Adipocyte (in vitro differentiated cells): ENCODE measurements around the gene TMEM132E.

Experiments
- DNase-seq: peaks from one replicate; pipeline ENCODE4 v3.0.0-alpha.2; 2015; ENCODE audit warnings: low read depth
- H3K27me3 ChIP-seq: replicated peaks from 2 replicates; pipeline ENCODE4 v1.7.0; 2013; ENCODE audit warnings: mild to moderate bottlenecking, low read length, moderate library complexity; ENCODE audit not compliant: control insufficient read depth, insufficient read depth
- H3K36me3 ChIP-seq: 2 replicates; pipeline ENCODE4 v1.7.0; 2013; ENCODE audit warnings: low read length, mild to moderate bottlenecking, moderate library complexity; ENCODE audit not compliant: control insufficient read depth, insufficient read depth, severe bottlenecking
- H3K4me1 ChIP-seq: 2 replicates; pipeline ENCODE4 v1.7.0; 2013; ENCODE audit warnings: mild to moderate bottlenecking, low read length, moderate library complexity; ENCODE audit not compliant: control insufficient read depth, insufficient read depth
- H3K4me3 ChIP-seq: 2 replicates; pipeline ENCODE4 v1.7.0; 2013; ENCODE audit warnings: mild to moderate bottlenecking, low read length, moderate library complexity
- H3K9ac ChIP-seq: 2 replicates; pipeline ENCODE4 v1.7.0; 2013; ENCODE audit warnings: mild to moderate bottlenecking, low read length, moderate library complexity
- H3K9me3 ChIP-seq: 2 replicates; pipeline ENCODE4 v1.7.0; 2013; ENCODE audit warnings: mild to moderate bottlenecking, low read length, moderate library complexity; ENCODE audit not compliant: control insufficient read depth

Gene TMEM132E

DNA sequence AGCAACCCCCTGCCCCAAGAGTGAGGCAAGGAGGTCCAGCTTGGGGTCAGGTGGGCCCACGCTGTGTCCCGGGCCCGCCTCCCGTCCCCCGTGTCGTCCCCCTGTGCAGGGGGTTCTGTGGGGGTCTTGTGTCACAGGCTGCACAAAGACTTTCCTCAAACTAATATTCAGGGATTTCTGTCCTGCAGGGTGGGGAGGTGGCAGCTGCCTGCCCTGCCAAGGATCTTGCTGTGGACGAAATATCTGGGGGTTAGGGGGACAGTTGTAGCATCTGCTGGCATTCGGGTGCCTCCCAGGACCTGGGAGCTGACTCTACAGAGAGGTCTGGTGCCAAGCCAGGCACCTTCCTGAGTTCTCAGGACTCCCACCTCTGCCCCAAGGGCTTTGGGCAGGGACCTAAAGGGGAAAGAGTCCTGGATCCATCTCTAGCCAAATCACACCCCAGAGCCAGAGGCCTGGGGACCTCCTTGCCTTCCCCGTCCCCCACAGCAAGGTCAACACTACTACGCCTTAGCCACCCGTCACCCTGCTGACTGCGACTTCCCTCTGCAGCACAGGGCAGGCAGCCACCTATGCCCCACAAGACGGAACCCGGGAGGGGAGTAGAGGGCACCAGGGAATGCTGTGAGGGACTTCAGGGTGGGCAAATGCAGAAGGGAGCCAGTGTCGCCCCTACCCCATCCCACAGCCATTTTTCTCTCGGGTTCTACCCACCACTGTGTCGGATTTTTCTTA, 59.3 kb downstream of the TMEM132E start:
- no peak overlapping the region for H3K4me3 ChIP-seq
- H3K9ac ChIP-seq: no peak overlapping the region
- H3K4me1 ChIP-seq: no peaks in the 10 kb centered on the region
- DNase-seq: no peak
- no peaks in the 10 kb centered on the region for H3K9me3 ChIP-seq
- H3K36me3 ChIP-seq: no peaks in the 10 kb centered on the region
- peaks cover 87% of the 10 kb centered on the region for H3K27me3 ChIP-seq

DNA sequence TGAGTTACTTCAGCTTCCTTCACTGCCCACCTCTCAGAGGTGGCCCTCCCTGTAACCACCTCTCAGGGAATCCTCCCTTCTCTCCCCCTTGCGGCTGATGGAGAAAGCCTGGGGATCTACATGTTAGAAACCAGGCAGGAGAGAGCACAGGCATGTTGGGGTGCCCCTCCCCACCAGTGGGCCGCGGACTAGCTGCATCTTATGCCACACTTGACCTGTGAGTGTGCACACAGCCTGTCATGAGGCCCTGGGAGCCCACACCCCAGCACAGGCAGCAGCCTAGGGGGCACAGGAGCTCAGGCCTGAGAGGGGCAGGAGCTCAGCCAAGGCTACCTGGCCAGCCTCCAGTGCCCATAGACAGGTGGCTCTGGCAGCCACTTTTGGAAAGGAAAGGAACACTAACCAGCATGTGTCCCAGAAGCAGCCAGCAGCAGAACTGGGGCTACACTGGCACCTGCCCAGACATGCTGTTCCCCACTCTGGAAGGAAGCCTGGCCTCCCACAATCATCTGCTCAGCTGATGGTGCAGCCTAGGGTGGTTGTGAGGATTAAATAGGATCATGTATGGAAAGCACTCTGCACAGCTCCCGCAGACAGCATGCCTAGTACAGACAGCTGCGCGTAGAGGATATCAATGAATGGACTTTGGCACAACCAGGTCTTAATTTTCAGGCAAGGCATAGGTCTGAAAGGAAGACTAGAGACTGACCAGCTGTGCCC, 60.5 kb downstream of the TMEM132E start:
- DNase-seq: no peak
- no peaks in the 10 kb centered on the region for H3K4me1 ChIP-seq
- no peaks in the 10 kb centered on the region for H3K36me3 ChIP-seq
- no peak overlapping the region for H3K4me3 ChIP-seq
- H3K9ac ChIP-seq: no peak overlapping the region
- H3K9me3 ChIP-seq: no peaks in the 10 kb centered on the region
- peaks cover 88% of the 10 kb centered on the region for H3K27me3 ChIP-seq

DNA sequence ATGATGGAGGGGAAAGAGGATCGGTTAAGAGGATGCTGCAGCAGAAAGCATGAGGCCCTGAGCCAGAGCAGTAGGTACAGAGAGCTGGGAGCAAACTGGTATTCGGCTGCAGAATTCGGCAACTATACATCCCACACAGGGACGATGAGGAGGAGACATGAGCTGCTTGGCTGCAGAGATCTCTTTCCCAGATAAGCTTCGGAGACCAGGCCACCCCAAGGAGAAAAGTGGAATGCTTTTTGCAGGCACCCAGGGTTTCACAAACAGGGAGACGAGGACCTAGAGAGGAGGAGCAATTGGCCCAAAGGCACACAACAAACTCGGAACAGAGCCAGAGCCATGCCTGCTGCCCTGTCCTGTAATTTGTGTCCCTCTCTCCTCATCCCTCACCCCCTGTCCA, 62.0 kb downstream of the TMEM132E start:
- Histone ChIP-seq H3K27me3 (peaks cover 82% of the 10 kb centered on the region), H3K36me3 (no peaks in the 10 kb centered on the region), H3K9ac (no peak overlapping the region), H3K4me1 (no peaks in the 10 kb centered on the region), H3K4me3 (no peak overlapping the region), H3K9me3 (no peaks in the 10 kb centered on the region)
- DNase-seq: no peak

DNA sequence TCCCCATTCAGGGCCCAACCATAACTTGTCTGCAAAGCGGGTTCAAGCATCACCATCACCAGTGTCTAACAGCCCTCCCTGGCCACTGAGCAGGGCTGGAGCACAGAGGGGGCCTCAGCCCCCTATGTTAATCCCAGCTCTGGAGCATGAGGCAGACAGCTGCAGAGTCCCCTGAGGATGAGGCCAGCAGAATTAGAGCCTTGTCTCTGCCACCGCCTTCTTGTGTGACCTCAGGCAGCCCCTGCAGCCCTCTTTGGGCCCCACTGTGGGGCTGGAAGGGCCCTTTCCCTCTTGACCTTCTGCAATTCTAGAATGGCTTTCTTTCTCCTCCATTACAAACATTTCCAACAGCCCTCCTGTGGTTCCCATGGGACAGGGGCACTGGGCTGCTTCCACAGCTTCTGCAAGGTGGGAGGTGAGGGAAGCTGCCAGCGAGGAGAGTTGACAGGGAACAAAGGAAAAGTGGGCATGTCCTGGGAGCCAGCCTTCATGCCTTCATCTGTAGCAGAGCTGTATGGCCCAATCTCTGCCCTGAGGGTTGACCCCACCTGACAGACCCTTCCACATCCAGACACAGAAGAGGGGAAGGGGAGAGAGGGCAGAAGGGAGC, 65.7 kb downstream of the TMEM132E start:
- no peak for DNase-seq
- Histone ChIP-seq H3K4me1 (no peaks in the 10 kb centered on the region), H3K9me3 (no peaks in the 10 kb centered on the region)

DNA sequence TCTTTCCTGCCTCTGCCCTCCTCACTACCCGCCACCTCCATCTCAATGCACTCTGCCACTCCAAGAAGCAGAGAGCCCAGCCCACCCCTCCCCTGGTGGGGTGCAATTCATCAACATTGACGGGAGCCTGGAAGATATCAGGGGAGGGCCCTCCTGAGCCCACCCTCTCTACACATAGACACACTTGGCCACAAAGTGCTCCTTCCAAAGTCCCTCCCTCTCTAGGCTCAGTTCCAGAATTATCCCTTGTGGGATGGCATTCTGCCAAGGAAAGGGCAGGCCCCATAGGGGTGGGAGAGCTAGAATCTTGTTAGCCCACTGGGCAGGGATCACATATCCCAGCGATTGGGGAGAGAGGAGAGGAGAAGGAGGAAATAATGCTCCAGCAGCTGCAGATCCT, 66.2 kb downstream of the TMEM132E start:
- H3K4me3 ChIP-seq: no peak overlapping the region
- H3K9ac ChIP-seq: no peak overlapping the region
- H3K36me3 ChIP-seq: no peaks in the 10 kb centered on the region
- DNase-seq: no peak
- no peaks in the 10 kb centered on the region for H3K4me1 ChIP-seq
- peaks cover 4% of the 10 kb centered on the region for H3K9me3 ChIP-seq
- H3K27me3 ChIP-seq: peaks cover 50% of the 10 kb centered on the region

More for the DNA sequence above, 65.7 kb downstream of the TMEM132E start:
- Histone ChIP-seq H3K27me3 (peaks cover 48% of the 10 kb centered on the region), H3K36me3 (no peaks in the 10 kb centered on the region), H3K4me3 (no peak overlapping the region), H3K9ac (no peak overlapping the region)

DNA sequence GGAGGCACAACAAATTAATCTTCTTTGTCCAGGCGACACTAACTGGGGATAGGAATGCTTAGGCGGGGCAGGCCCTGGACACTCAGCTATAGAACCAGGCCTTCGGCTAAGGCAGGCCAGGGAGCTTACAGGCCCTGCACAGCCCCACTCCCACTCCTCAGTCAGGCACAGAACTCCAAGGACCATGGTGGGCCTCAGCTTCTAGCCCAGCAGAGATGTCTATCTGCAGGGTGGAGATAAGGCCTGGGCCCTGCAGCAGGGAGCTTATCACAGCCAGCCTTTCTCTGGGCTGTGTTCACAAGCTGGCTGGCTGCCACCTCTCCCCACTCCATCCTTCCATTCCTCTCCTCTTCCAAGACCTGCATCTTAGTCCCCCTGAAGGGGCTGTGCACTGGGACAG, 68.1 kb downstream of the TMEM132E start:
- no peak for DNase-seq
- peaks cover 6% of the 10 kb centered on the region for H3K9me3 ChIP-seq
- H3K4me1 ChIP-seq: no peaks in the 10 kb centered on the region
- H3K36me3 ChIP-seq: no peaks in the 10 kb centered on the region
- H3K9ac ChIP-seq: no peak overlapping the region
- peaks cover 53% of the 10 kb centered on the region for H3K27me3 ChIP-seq
- no peak overlapping the region for H3K4me3 ChIP-seq

DNA sequence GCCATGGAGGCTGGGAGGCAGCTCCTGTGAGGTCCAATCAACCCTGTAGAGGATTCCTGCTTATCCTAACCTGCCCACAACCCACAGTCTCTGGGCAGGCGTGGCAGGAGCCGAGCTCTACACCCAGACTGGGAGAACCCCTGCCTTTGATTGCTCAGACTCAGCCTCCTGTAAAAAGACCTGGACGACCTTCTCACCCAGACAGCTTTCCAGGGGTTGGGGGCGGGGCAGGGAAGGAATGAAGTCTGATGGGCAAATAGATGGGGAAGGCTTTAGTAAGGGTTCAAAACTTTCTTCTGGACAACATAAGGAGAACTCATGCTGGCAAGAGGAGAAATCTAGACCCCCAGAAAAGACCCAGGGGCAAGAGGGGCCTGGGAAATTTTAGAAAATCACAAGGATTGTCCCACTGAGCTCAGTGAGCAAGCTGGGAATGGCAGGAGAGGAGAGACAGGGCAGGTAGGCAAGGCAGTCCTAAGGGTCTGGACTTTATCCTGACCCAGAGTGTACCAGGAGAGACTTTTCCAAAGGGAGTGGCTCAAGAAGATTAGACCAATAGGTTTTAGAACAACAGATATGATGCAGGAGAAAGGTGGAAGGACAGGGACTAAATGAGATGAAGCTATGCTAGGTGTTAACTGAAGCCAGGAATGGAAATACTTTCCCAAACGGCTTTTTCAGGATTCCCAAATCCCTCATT, 70.8 kb downstream of the TMEM132E start:
- Histone ChIP-seq H3K36me3 (no peaks in the 10 kb centered on the region), H3K4me3 (no peak overlapping the region), H3K9me3 (peaks cover 6% of the 10 kb centered on the region), H3K9ac (no peak overlapping the region), H3K4me1 (peaks cover 10% of the 10 kb centered on the region), H3K27me3 (peaks cover 45% of the 10 kb centered on the region)
- no peak for DNase-seq

DNA sequence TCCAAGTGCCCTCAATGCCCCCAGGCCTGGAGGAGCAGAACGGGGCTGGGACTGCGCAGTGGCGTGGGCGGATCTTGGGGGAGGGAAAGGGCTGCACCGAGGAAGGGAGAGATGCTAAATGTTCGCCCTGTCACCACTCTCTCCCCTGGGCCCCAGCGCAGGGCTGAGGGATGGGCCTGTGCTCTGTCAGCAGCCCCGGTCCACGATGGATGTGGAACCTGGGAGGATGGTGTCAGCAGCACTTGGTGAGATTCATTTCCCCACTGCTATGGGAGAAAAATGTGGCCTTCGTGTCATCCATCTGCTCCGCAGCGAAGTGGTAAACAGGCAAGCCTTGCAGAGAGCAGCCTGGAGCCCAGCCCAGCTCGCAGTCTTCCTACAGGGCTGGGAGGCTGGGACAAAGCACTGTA, 72.0 kb downstream of the TMEM132E start:
- H3K4me1 ChIP-seq: peaks cover 15% of the 10 kb centered on the region
- H3K27me3 ChIP-seq: peaks cover 42% of the 10 kb centered on the region
- DNase-seq: no peak
- H3K9ac ChIP-seq: no peak overlapping the region
- peaks cover 6% of the 10 kb centered on the region for H3K9me3 ChIP-seq
- no peaks in the 10 kb centered on the region for H3K36me3 ChIP-seq
- no peak overlapping the region for H3K4me3 ChIP-seq

DNA sequence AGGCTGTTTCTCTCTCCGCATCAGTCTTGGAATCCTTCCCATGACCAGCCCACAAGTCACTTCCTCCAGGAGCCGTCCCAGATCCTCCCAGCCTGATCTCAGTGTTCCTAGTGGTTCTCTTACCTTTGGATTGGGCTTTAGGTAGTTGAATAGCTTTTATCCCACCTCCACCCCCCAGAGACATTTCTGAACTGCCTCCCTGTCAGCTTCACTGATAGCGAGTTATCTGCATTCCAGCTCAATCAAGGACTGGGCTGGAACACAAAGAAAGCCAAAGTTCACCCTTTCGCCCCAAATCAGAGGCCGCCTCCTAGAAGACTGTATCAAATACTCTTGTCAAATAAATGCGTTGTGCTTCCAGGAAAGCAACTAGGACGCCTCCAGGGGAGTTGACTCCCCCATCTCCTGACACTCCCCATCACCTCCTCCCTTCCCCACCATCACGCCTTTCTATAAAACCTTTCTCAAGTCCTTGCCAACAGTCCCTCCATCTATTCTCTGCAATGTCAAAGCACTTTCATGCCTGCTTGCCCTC, 72.7 kb downstream of the TMEM132E start:
- Histone ChIP-seq H3K9ac (no peak overlapping the region), H3K9me3 (peaks cover 6% of the 10 kb centered on the region), H3K4me1 (peaks cover 15% of the 10 kb centered on the region), H3K36me3 (no peaks in the 10 kb centered on the region), H3K27me3 (peaks cover 42% of the 10 kb centered on the region), H3K4me3 (no peak overlapping the region)
- no peak for DNase-seq

DNA sequence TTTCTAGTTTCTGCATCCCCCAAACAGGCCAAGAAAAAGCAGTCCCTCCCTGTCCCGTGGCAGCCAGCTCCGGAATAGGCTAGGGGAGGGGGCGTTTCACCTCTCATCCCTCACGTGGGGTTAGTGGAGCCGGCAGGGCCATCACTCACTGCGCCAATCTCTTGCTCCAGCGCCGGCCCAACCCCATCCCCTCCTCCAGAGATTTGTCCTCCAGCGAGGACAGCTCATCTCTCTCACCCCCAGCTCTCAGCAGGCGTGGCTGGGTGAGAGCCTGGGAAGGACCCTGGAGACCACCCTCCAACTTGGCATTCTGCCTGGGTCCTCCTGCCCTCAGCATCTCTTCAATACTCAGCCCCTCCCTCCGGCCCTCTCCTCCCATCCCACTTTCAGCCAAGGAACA, 74.1 kb downstream of the TMEM132E start:
- no peak for DNase-seq
- no peaks in the 10 kb centered on the region for H3K36me3 ChIP-seq
- peaks cover 48% of the 10 kb centered on the region for H3K27me3 ChIP-seq
- no peak overlapping the region for H3K9ac ChIP-seq
- peaks cover 15% of the 10 kb centered on the region for H3K4me1 ChIP-seq
- H3K4me3 ChIP-seq: no peak overlapping the region
- H3K9me3 ChIP-seq: peaks cover 6% of the 10 kb centered on the region
